Transverse colon (tissue), 3 donors: Measurements from ENCODE around the gene HOXA6.
A peak's percentile ranks its signal among the peaks of the same experiment; 100 is the strongest.

Experiments used
- CTCF ChIP-seq, 5 experiments: fragments of 200-600 bp in 3 of 5; fragments of 450-650 bp in 2 of 5; sonication (generic) in 3 of 5; IDR thresholded peaks; 1 replicate in 2 of 5; 2 replicates in 3 of 5; pipeline ENCODE4 v1.5.1; 2016 to 2017; ENCODE audit warnings: antibody characterized with exemption in 5 of 5, inconsistent platforms in 3 of 5, mild to moderate bottlenecking in 2 of 5, moderate library complexity in 1 of 5
- EP300 ChIP-seq: sonication (generic); formaldehyde crosslinking; IDR thresholded peaks from one replicate; pipeline ENCODE4 v1.6.1; 2017; ENCODE audit warnings: antibody characterized with exemption, low read depth
- POLR2A ChIP-seq: fragments of 450-650 bp; IDR thresholded peaks from one replicate; pipeline ENCODE4 v1.6.1; 2016; ENCODE audit warnings: antibody characterized with exemption, mild to moderate bottlenecking, moderate library complexity

- no peak for TF ChIP-seq EP300
- TF ChIP-seq CTCF (IDR thresholded peaks at IDR 0.05): peak in 1 of 5 experiments; percentile 3
- no peak for TF ChIP-seq POLR2A
Measured at GRCh38 chr7:27156508-27156898, 8.9 kb upstream of the HOXA6 start, which contains the start of gene HOXA7.
